GM23338 (cell line): ENCODE measurements around the gene MYORG.

Source experiments
- CTCF ChIP-seq, 2 experiments: fragments of 200-600 bp in 1 of 2; sonication (generic) in 1 of 2; conservative IDR thresholded peaks; 2 replicates each; pipeline versions ENCODE4 v1.5.1 to v1.6.1; 2016 to 2017; ENCODE audit warnings: antibody characterized with exemption in 2 of 2, low read depth in 2 of 2, mild to moderate bottlenecking in 2 of 2, moderate library complexity in 1 of 2
- EZH2phosphoT487 ChIP-seq: fragments of 200-600 bp; sonication (generic); IDR thresholded peaks from one replicate; pipeline ENCODE4 v1.8.1; 2018; ENCODE audit warnings: antibody characterized with exemption; ENCODE audit not compliant: unreplicated experiment

- no peak for TF ChIP-seq EZH2phosphoT487
- no peak for TF ChIP-seq CTCF (conservative IDR thresholded peaks at IDR 0.05; ENCODE audit: low read depth in 2 of 2)
Observed at GRCh38 chr9:34382879-34383278, 6.2 kb upstream of the MYORG start.
